Body of pancreas (tissue), 4 donors: Measurements from ENCODE around the gene B3GALNT2. TPM values are rescaled to one million over a fixed set of nuclear protein-coding genes. Genes with fewer than 3 reads are reported as not detected.
A peak's percentile ranks its signal among the peaks of the same experiment; 100 is the strongest.
"Not testable (repeated sequence)": the region's sequence is repeated elsewhere in the genome, so short reads cannot be mapped to it uniquely, and the experiment has no call there.

Experiments
- ATAC-seq: fragments of 150-250 bp; one replicate; pipeline ENCODE4 v1.9.1; 2016
- DNase-seq, 4 donors: peaks; one replicate each; pipeline ENCODE4 v3.0.0-alpha.2; 2019
- H3K27ac ChIP-seq, 4 donors: fragments of 200-600 bp; sonication (generic); 1 replicate in 3 of 4; 2 replicates in 1 of 4; pipeline versions ENCODE4 v1.5.1 to v1.6.1; 2016 to 2019; ENCODE audit warnings: mild to moderate bottlenecking in 1 of 4, mixed read lengths in 1 of 4, moderate library complexity in 1 of 4
- H3K27me3 ChIP-seq, 2 donors: fragments of 200-600 bp; sonication (generic); one replicate each; pipeline ENCODE4 v1.6.0; 2016; ENCODE audit warnings: mild to moderate bottlenecking in 1 of 2
- H3K36me3 ChIP-seq, 2 donors: fragments of 200-600 bp; sonication (generic); replicated peaks in 1 of 2; 2 replicates each; pipeline ENCODE4 v1.5.1; 2016; ENCODE audit warnings: low read depth in 2 of 2; ENCODE audit not compliant: insufficient read depth in 1 of 2
- H3K4me1 ChIP-seq: fragments of 200-600 bp; sonication (generic); one replicate; pipeline ENCODE4 v1.6.0; 2016
- H3K4me3 ChIP-seq, 2 donors: fragments of 200-600 bp; sonication (generic); 1 replicate in 1 of 2; 2 replicates in 1 of 2; pipeline ENCODE4 v1.5.1; 2016 to 2019
- H3K9me3 ChIP-seq, 3 donors: fragments of 200-600 bp; sonication (generic); 1 replicate in 2 of 3; 2 replicates in 1 of 3; pipeline ENCODE4 v1.5.1; 2016
- POLR2A ChIP-seq, 3 donors: fragments of 450-650 bp; IDR thresholded peaks; one replicate each; pipeline ENCODE4 v1.6.1; 2016; ENCODE audit warnings: antibody characterized with exemption in 3 of 3, mild to moderate bottlenecking in 2 of 3
- WGBS, 2 donors: methylation state at CpG; one replicate each; pipeline ENCODE4 v1.1.5; 2017; 5-methylcytosine and 5-hydroxymethylcytosine counted together
- intact Hi-C: fragments of 100-400 bp; cut with DNase I; formaldehyde crosslinking; loops from one replicate; pipeline ENCODE4 v1.15.1; 2023
- total RNA-seq, 2 donors: library from RNA; depleted of rRNA; stranded (reverse); fragments of >200 nt; gene quantifications; one replicate each; pipeline ENCODE4 v1.1.0, GENCODE V29; 2016
- TF ChIP-seq, protein P1 (sequence below), 7 experiments: fragments of 450-650 bp in 4 of 7; fragments of 200-600 bp in 3 of 7; sonication (generic) in 3 of 7; IDR thresholded peaks; one replicate each; pipeline ENCODE4 v1.5.1; 2016 to 2019; ENCODE audit warnings: antibody characterized with exemption in 7 of 7

The B3GALNT2 gene
- 10 to 100 TPM; 33.6 to 52.9 TPM for total RNA-seq

DNA sequence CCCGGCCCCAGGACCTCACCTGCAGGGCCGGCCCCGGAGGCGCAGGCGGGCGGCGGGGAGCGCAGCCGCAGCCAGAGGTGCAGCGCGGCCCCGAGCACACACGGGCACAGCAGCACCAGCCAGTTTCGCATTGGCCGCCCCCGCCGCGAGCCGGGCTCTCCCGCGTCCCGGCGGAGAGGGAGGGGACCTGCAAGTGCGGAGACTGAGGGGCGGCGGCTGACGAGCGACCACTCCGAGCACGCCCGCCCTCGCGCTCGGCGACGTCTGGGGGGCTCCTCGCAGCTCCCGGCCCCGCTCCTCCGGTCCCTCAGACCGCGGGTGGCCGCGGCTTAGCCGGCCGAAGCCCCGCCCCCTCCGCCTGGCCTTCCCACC is at the start of gene B3GALNT2:
TSS of gene B3GALNT2 (minus strand) at position 331 of the 372 bp plus-strand sequence. CDS start at position 131, 200 bp downstream.
- TF ChIP-seq POLR2A (IDR thresholded peaks at IDR 0.05), result peak; percentile 88 to 96 (median 91)
- TF ChIP-seq, protein P1, sequence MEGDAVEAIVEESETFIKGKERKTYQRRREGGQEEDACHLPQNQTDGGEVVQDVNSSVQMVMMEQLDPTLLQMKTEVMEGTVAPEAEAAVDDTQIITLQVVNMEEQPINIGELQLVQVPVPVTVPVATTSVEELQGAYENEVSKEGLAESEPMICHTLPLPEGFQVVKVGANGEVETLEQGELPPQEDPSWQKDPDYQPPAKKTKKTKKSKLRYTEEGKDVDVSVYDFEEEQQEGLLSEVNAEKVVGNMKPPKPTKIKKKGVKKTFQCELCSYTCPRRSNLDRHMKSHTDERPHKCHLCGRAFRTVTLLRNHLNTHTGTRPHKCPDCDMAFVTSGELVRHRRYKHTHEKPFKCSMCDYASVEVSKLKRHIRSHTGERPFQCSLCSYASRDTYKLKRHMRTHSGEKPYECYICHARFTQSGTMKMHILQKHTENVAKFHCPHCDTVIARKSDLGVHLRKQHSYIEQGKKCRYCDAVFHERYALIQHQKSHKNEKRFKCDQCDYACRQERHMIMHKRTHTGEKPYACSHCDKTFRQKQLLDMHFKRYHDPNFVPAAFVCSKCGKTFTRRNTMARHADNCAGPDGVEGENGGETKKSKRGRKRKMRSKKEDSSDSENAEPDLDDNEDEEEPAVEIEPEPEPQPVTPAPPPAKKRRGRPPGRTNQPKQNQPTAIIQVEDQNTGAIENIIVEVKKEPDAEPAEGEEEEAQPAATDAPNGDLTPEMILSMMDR (IDR thresholded peaks at IDR 0.05), result no peak
- DNase-seq (no peak), ATAC-seq (peak; percentile 41)
- Histone ChIP-seq H3K9me3 (no peaks in the 10 kb centered on the region), H3K27ac (peak within 1 kb of the TSS; percentile 90 to 98 (median 95)), H3K36me3 (no peaks in the 10 kb centered on the region), H3K4me1 (peaks cover 26% of the 10 kb centered on the region), H3K27me3 (no peaks in the 10 kb centered on the region), H3K4me3 (peak within 1 kb of the TSS; percentile 58 to 68)
- 0% methylated on average over 35 of the region's 48 CpGs; no CpG with 5 or more reads in 1 of the 2 donors for WGBS, 2 donors
- intact Hi-C loops, result no loop called here

DNA sequence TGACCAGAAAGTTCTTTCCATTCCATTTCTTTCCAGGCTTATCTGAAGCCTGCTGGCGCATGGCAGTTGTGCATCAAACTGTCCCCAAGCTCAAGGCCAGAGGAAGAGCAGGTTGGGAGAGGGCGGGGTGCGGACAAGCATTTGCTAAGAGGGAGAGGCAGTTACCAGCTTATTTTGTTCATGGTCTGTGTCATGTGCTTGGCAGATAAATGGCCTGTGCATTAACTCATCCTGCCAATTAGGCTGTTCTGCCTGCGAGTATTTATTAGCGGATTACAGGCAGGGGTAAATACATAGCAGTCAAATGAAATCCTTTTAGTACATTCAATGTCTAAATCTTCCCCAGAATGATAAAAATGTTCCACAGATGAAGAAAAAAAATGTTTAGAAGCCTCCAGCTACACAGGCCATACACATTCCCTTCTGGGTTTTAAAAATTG is 48.9 kb upstream of the B3GALNT2 start:
- 86 to 91% methylated on average over 5 of the region's 5 CpGs for WGBS, 2 donors
- TF ChIP-seq, protein P1 (IDR thresholded peaks at IDR 0.05), result no peak
- no peak for TF ChIP-seq POLR2A (IDR thresholded peaks at IDR 0.05)
- no peaks in the 10 kb centered on the region for H3K36me3 ChIP-seq
- H3K9me3 ChIP-seq, result no peaks in the 10 kb centered on the region
- H3K27ac ChIP-seq, result no peak overlapping the region
- ATAC-seq, result no peak
- no peaks in the 10 kb centered on the region for H3K4me1 ChIP-seq
- intact Hi-C loops, result no loop called here
- no peak for DNase-seq
- no peaks in the 10 kb centered on the region for H3K27me3 ChIP-seq
- no peak overlapping the region for H3K4me3 ChIP-seq

DNA sequence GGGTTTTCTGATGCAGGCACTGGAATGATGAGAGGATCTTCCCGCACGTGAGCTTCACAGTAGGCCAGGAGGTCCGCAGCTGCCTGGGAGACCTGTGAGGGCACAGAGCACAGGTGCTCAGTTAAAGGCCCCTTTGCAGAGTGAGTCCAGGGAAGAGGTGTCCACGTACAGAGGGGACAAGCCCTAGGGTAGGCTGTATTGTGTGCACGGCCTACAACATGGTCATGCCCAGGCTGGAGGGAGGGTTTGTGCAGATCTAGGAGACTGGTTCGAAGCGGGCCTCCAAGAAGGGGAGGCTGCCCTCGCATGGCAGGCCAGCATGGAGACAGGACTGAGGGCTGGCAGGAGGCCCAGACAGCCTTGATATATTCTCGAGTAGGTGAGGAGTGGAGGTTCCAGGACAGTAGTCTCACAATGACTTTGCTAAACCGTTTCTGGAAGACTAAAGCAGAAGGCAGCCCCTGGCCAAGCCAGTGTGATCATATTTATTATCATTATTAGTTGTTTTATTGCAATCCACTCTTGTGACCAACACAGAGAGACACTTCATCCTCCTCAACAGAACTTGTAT is 48.0 kb upstream of the B3GALNT2 start:
- Histone ChIP-seq H3K27ac (no peak overlapping the region), H3K9me3 (no peaks in the 10 kb centered on the region), H3K36me3 (no peaks in the 10 kb centered on the region), H3K4me3 (no peak overlapping the region), H3K27me3 (no peaks in the 10 kb centered on the region), H3K4me1 (no peaks in the 10 kb centered on the region)
- WGBS, 2 donors, result 58 to 79% methylated on average over 7 to 10 of the region's 10 CpGs
- DNase-seq (no peak), ATAC-seq (no peak)
- TF ChIP-seq POLR2A (IDR thresholded peaks at IDR 0.05), result no peak
- TF ChIP-seq, protein P1 (IDR thresholded peaks at IDR 0.05), result no peak
- intact Hi-C loops, result no loop called here

DNA sequence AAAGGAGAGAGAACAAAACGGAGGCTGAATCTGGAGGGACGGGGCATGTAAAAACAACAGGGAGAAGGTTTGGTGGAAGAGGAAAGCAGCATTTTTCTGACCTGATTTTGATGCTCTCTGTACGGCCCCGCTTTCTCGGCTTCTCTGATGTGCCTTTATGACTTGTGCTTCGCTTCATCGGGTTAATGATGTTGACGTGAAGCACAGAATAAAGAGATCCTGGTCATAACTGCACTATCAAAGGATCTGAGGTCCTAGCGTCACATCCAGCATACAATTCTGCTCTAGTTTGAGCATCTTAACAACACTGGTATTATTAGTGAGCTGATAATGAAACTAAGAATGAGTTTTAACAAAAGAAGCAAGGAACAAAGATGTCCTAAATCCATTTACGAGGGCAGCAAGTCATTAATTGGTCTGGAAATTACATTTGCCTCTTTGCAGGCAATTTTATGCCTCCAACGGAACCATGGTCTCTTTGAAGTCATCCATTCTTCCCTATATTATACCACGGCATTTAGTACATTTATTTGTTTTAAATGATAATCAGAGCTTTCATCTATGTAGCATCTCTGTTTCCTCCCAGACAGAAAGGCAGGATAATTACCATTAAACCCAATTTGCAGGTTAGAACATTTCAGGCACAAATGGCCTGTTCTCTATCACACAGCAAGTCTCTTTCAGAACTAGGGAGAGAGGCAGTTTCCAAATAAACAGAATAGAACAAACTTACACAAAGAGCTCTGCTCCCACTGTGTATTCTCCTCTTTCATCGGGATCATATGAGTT is 45.3 kb upstream of the B3GALNT2 start:
- no peak for ATAC-seq
- TF ChIP-seq POLR2A (IDR thresholded peaks at IDR 0.05), result no peak
- TF ChIP-seq, protein P1 (IDR thresholded peaks at IDR 0.05), result no peak
- H3K4me3 ChIP-seq, result no peak overlapping the region
- no peaks in the 10 kb centered on the region for H3K9me3 ChIP-seq
- DNase-seq, result no peak
- intact Hi-C loops, result no loop called here
- H3K36me3 ChIP-seq, result no peaks in the 10 kb centered on the region
- no peaks in the 10 kb centered on the region for H3K4me1 ChIP-seq
- no peak overlapping the region for H3K27ac ChIP-seq
- WGBS, 2 donors, result 70 to 73% methylated on average over 13 of the region's 13 CpGs
- no peaks in the 10 kb centered on the region for H3K27me3 ChIP-seq

DNA sequence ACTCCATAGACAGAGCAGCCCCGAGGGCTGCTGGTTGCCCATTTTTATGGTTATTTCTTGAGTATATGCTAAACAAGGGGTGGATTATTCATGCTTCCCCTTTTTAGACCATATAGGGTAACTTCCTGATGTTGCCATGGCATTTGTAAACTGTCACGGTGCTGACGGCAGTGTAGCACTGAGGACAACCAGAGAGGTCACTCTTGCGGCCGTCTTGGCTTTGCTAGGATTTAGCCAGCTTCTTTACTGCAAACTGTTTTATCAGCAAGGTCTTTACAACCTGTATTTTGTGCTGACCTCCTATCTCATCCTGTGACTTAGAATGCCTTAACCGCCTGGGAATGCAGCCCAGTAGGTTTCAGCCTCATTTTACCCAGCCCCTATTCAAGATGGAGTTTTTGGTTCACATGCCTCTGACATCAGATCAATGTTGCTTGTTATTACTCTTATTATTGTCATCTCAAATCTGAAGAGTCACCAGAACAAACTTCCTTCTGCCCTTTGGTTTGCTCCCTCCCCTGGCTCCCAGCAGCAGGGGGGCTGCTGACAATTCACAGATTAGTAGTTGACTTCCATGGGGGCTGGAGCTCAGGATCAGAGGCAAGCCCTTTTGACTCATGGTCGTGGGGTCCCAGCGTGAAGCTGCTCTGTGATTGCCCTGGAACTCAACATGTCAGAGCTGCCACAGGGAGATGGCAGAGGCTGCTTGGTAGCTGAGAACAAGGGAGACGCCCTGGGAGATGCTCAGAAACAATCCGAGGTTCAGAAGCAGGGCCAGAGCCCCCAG is 42.3 kb upstream of the B3GALNT2 start:
- H3K27ac ChIP-seq, intact Hi-C loops, H3K4me1 ChIP-seq, ATAC-seq, H3K4me3 ChIP-seq, H3K36me3 ChIP-seq, H3K27me3 ChIP-seq, H3K9me3 ChIP-seq: not testable (repeated sequence)
- DNase-seq, result peak in 1 of 4 donors; percentile 13
- WGBS, 2 donors, result 35 to 36% methylated on average over 6 to 10 of the region's 10 CpGs
